H1 (cell line): Measurements from ENCODE around the gene PSD2. TPM values are rescaled to one million over a fixed set of nuclear protein-coding genes. Genes with fewer than 3 reads are reported as not detected.

Experiments used
- CTCF ChIA-PET: fragments of 300-600 bp; sonication (Branson Sonifier 250); formaldehyde crosslinking; loops from one replicate; lab custom pipeline; 2021; ENCODE audit not compliant: partially characterized antibody; lab: Charles Lee
- POLR2A ChIA-PET: fragments of 300-600 bp; sonication (Branson Sonifier 250); formaldehyde crosslinking; loops from one replicate; lab custom pipeline; 2021; ENCODE audit warnings: inconsistent platforms; ENCODE audit not compliant: partially characterized antibody; lab: Charles Lee
- DNase-seq, 2 experiments: peaks; one replicate each; pipeline versions ENCODE4 v3.0.0 to v3.0.0-alpha.2; 2010 to 2022; ENCODE audit warnings: low spot score in 2 of 2, low read depth in 1 of 2, mixed read lengths in 1 of 2
- FAIRE-seq: peaks from 2 replicates; lab custom pipeline; 2011; peaks lifted over from hg19 to GRCh38; lab: Jason Lieb, UNC
- H2AFZ ChIP-seq: 2 replicates; pipeline ENCODE4 v1.8.1; 2012; ENCODE audit warnings: low read length, inconsistent platforms
- H2AK5ac ChIP-seq: 2 replicates; pipeline ENCODE4 v1.6.1; 2013; ENCODE audit warnings: low read depth, low read length
- H2BK120ac ChIP-seq: replicated peaks from 2 replicates; pipeline ENCODE3; 2013; ENCODE audit warnings: low read depth, low read length, inconsistent platforms
- H2BK12ac ChIP-seq: 2 replicates; pipeline ENCODE4 v1.6.1; 2013; ENCODE audit warnings: low read depth, low read length
- H2BK15ac ChIP-seq: 2 replicates; pipeline ENCODE4 v1.6.1; 2013; ENCODE audit warnings: low read length
- H2BK20ac ChIP-seq: 2 replicates; pipeline ENCODE4 v1.6.1; 2013; ENCODE audit warnings: low read length
- H2BK5ac ChIP-seq: 2 replicates; pipeline ENCODE4 v1.6.1; 2013; ENCODE audit warnings: low read depth, low read length
- H3K14ac ChIP-seq: 2 replicates; pipeline ENCODE4 v1.6.1; 2013; ENCODE audit warnings: inconsistent platforms; ENCODE audit not compliant: insufficient read length
- H3K18ac ChIP-seq: 2 replicates; pipeline ENCODE4 v1.6.1; 2013; ENCODE audit warnings: low read length; ENCODE audit errors: extremely low read depth
- H3K23ac ChIP-seq: 2 replicates; pipeline ENCODE4 v1.6.1; 2013; ENCODE audit warnings: inconsistent platforms; ENCODE audit not compliant: insufficient read length
- H3K23me2 ChIP-seq: 2 replicates; pipeline ENCODE4 v1.6.1; 2013; ENCODE audit warnings: low read depth, low read length
- H3K27ac ChIP-seq: 2 replicates; pipeline ENCODE4 v1.6.1; 2011; ENCODE audit warnings: low read depth, low read length, inconsistent platforms
- H3K27me3 ChIP-seq, 4 experiments: replicated peaks in 1 of 4; 1 replicate in 1 of 4; 2 replicates in 3 of 4; pipeline versions ENCODE4 v1.6.1 to v1.8.1; 2011 to 2013; ENCODE audit warnings: low read length in 3 of 4, mild to moderate bottlenecking in 3 of 4, inconsistent platforms in 2 of 4, mixed read lengths in 2 of 4, moderate library complexity in 1 of 4; ENCODE audit not compliant: control insufficient read depth in 3 of 4, insufficient read depth in 3 of 4; ENCODE audit errors: extremely low read depth in 1 of 4
- H3K36me3 ChIP-seq, 4 experiments: 2 replicates each; pipeline versions ENCODE4 v1.6.1 to v1.8.1; 2011 to 2013; ENCODE audit warnings: mild to moderate bottlenecking in 4 of 4, low read length in 3 of 4, moderate library complexity in 2 of 4, control low read depth in 1 of 4, inconsistent platforms in 1 of 4; ENCODE audit not compliant: insufficient read depth in 4 of 4, control insufficient read depth in 2 of 4
- H3K4ac ChIP-seq: replicated peaks from 2 replicates; pipeline ENCODE3; 2013; ENCODE audit warnings: low read length, low read depth, mixed read lengths, inconsistent platforms; ENCODE audit not compliant: insufficient read length
- H3K4me1 ChIP-seq, 4 experiments: replicated peaks in 1 of 4; 1 replicate in 1 of 4; 2 replicates in 3 of 4; pipeline versions ENCODE4 v1.6.1 to v1.8.1; 2011 to 2013; ENCODE audit warnings: low read length in 3 of 4, inconsistent platforms in 2 of 4, mixed read lengths in 1 of 4; ENCODE audit not compliant: insufficient read depth in 4 of 4, control insufficient read depth in 3 of 4
- H3K4me2 ChIP-seq, 2 experiments: 2 replicates each; pipeline versions ENCODE4 v1.6.1 to v1.8.1; 2011 to 2013; ENCODE audit warnings: low read depth in 2 of 2, low read length in 2 of 2, control low read depth in 1 of 2, inconsistent platforms in 1 of 2, mild to moderate bottlenecking in 1 of 2; ENCODE audit not compliant: insufficient read depth in 1 of 2
- H3K4me3 ChIP-seq, 4 experiments: fragments of 200-600, 300-600 bp in 1 of 4; sonication (generic), shearing (Covaris generic), sonication (Bioruptor Twin) in 1 of 4; 2 replicates each; pipeline versions ENCODE4 v1.5.1 to v1.8.1; 2011 to 2016; ENCODE audit warnings: low read length in 4 of 4, low read depth in 3 of 4, control low read depth in 2 of 4, inconsistent platforms in 2 of 4, mild to moderate bottlenecking in 2 of 4, mixed read lengths in 1 of 4, moderate library complexity in 1 of 4; ENCODE audit not compliant: insufficient read depth in 2 of 4; ENCODE audit errors: extremely low read depth in 1 of 4
- H3K56ac ChIP-seq: replicated peaks from 2 replicates; pipeline ENCODE3; 2013; ENCODE audit warnings: low read depth, mild to moderate bottlenecking, mixed read lengths, low read length, inconsistent platforms; ENCODE audit not compliant: insufficient read length
- H3K79me1 ChIP-seq: 2 replicates; pipeline ENCODE4 v1.6.1; 2013; ENCODE audit warnings: low read depth, low read length, control low read depth
- H3K79me2 ChIP-seq, 2 experiments: 2 replicates each; pipeline versions ENCODE4 v1.6.1 to v1.8.1; 2012 to 2013; ENCODE audit warnings: low read length in 2 of 2, mild to moderate bottlenecking in 2 of 2, inconsistent platforms in 1 of 2; ENCODE audit not compliant: insufficient read depth in 2 of 2, control insufficient read depth in 1 of 2
- H3K9ac ChIP-seq, 4 experiments: replicated peaks in 1 of 4; 1 replicate in 1 of 4; 2 replicates in 3 of 4; pipeline versions ENCODE4 v1.6.1 to v1.8.1; 2011 to 2013; ENCODE audit warnings: low read depth in 3 of 4, low read length in 3 of 4, control low read depth in 2 of 4, mild to moderate bottlenecking in 2 of 4, moderate library complexity in 2 of 4, inconsistent platforms in 1 of 4; ENCODE audit errors: extremely low read depth in 1 of 4
- H3K9me3 ChIP-seq, 2 experiments: 2 replicates each; pipeline versions ENCODE4 v1.6.1 to v1.8.1; 2012 to 2013; ENCODE audit warnings: mild to moderate bottlenecking in 2 of 2, moderate library complexity in 2 of 2, control low read depth in 1 of 2, inconsistent platforms in 1 of 2, low read depth in 1 of 2, low read length in 1 of 2, mixed read lengths in 1 of 2; ENCODE audit not compliant: insufficient read depth in 2 of 2
- H4K20me1 ChIP-seq, 2 experiments: replicated peaks in 1 of 2; 2 replicates each; pipeline versions ENCODE3 to v1.8.1; 2011 to 2013; ENCODE audit warnings: inconsistent platforms in 2 of 2, low read length in 2 of 2, mild to moderate bottlenecking in 1 of 2; ENCODE audit not compliant: insufficient read depth in 2 of 2, control insufficient read depth in 1 of 2
- H4K5ac ChIP-seq: 2 replicates; pipeline ENCODE4 v1.6.1; 2013; ENCODE audit warnings: low read length, low read depth, mixed read lengths, inconsistent platforms; ENCODE audit not compliant: insufficient read length
- H4K8ac ChIP-seq: 2 replicates; pipeline ENCODE4 v1.8.0; 2013; ENCODE audit warnings: mild to moderate bottlenecking, moderate library complexity, low read length, inconsistent platforms; ENCODE audit not compliant: insufficient read depth; ENCODE audit errors: extremely low read depth
- H4K91ac ChIP-seq: replicated peaks from 2 replicates; pipeline ENCODE3; 2013; ENCODE audit warnings: low read length, mixed read lengths, inconsistent platforms; ENCODE audit not compliant: insufficient read length
- ASH2L ChIP-seq: fragments of 200-600, 300-600 bp; sonication (generic); IDR thresholded peaks from one replicate; pipeline ENCODE4 v1.7.1; 2017; ENCODE audit warnings: low read length
- CBX5 ChIP-seq: fragments of 300-800, 300-1000 bp; sonication (generic); IDR thresholded peaks from 2 replicates; pipeline ENCODE4 v1.7.1; 2016; ENCODE audit warnings: antibody characterized with exemption, low read length, low read depth
- CBX8 ChIP-seq: fragments of 300-800, 300-1000 bp; sonication (generic); IDR thresholded peaks from 2 replicates; pipeline ENCODE4 v1.7.1; 2016; ENCODE audit warnings: low read depth, low read length, borderline replicate concordance
- EZH2 ChIP-seq: fragments of 200-600 bp; sonication (generic); IDR thresholded peaks from 2 replicates; pipeline ENCODE4 v1.7.1; 2012; ENCODE audit warnings: low read depth, mild to moderate bottlenecking, moderate library complexity, low read length, inconsistent platforms; ENCODE audit not compliant: severe bottlenecking
- FOSL1 ChIP-seq: IDR thresholded peaks from 2 replicates; pipeline ENCODE4 v1.6.1; 2011; ENCODE audit warnings: mild to moderate bottlenecking, low read depth, low read length, moderate library complexity; ENCODE audit not compliant: insufficient read depth
- HDAC6 ChIP-seq: IDR thresholded peaks from one replicate; pipeline ENCODE4 v1.7.1; 2012; ENCODE audit warnings: low read depth, mild to moderate bottlenecking, inconsistent platforms, low read length, moderate library complexity
- KDM5A ChIP-seq: fragments of 200-600 bp; IDR thresholded peaks from 2 replicates; pipeline ENCODE4 v1.7.1; 2012; ENCODE audit warnings: mild to moderate bottlenecking, low read length, inconsistent platforms, mixed read lengths
- POLR2AphosphoS5 ChIP-seq: IDR thresholded peaks from 2 replicates; pipeline ENCODE4 v1.6.1; 2011; ENCODE audit warnings: low read depth, low read length
- RFX5 ChIP-seq: IDR thresholded peaks from 2 replicates; pipeline ENCODE4 v1.6.1; 2011; ENCODE audit warnings: low read depth, low read length, improper control_type of control experiment, borderline replicate concordance
- RXRA ChIP-seq: IDR thresholded peaks from 2 replicates; pipeline ENCODE4 v1.6.1; 2011; ENCODE audit warnings: low read depth, mild to moderate bottlenecking, low read length, moderate library complexity; ENCODE audit not compliant: insufficient read depth
- SAP30 ChIP-seq: fragments of 300-600 bp; sonication (generic); IDR thresholded peaks from 2 replicates; pipeline ENCODE4 v1.7.1; 2012; ENCODE audit warnings: low read length, moderate library complexity, mild to moderate bottlenecking, inconsistent platforms; ENCODE audit not compliant: insufficient read depth, insufficient replicate concordance
- TEAD4 ChIP-seq: IDR thresholded peaks from 2 replicates; pipeline ENCODE4 v1.6.1; 2012; ENCODE audit warnings: low read depth, low read length, inconsistent platforms, mixed read lengths
- WGBS, 2 experiments: shearing (Covaris generic) in 1 of 2; methylation state at CpG; one replicate each; pipeline versions ENCODE4 v1.1.6 to v1.1.7; 2013 to 2015; ENCODE audit warnings: low lambda C conversion rate in 2 of 2, mixed read lengths in 2 of 2, inconsistent platforms in 1 of 2, low coverage in 1 of 2, missing lambda C conversion rate in 1 of 2; ENCODE audit not compliant: insufficient replicate concordance in 2 of 2, insufficient coverage in 1 of 2, insufficient read length in 1 of 2; ENCODE audit errors: extremely low coverage in 1 of 2, missing lambda C conversion rate in 1 of 2; 5-methylcytosine and 5-hydroxymethylcytosine counted together
- polyA plus RNA-seq, 7 experiments: library from polyadenylated mRNA; depleted of rRNA in 3 of 7; stranded (reverse) in 5 of 7; unstranded in 2 of 7; fragments of >200 nt in 5 of 7; fragments of 200-250 nt in 2 of 7; gene quantifications; 1 replicate in 5 of 7; 2 replicates in 1 of 7; 4 replicates in 1 of 7; pipeline versions ENCODE4 v1.2.1 to v1.2.3, GENCODE V29; 2011 to 2013; ENCODE audit warnings: missing spikeins in 2 of 7, mixed read lengths in 2 of 7
- total RNA-seq: library from RNA; stranded (reverse); fragmentation: NEBNext Ultra II Directional; extraction: Animal tissue kit (Norgen Biotek cat#: 25700); gene quantifications from 2 replicates; pipeline ENCODE4 v1.2.1, GENCODE V29; 2021

Gene PSD2
- total and polyA plus RNA-seq, 2 of the 8 experiments (the other 6 are each of a cell fraction or from before 2014, with no cell fraction given), result 0.06 to 0.14 TPM

GRCh38 chr5:139789116-139789844 is 6.3 kb upstream of the PSD2 start:
- Histone ChIP-seq H2BK20ac (peak overlapping the region; percentile 23; the same call in 1 of the 2 replicates), H3K4me3 (no peak overlapping the region), H3K27ac (no peak overlapping the region), H4K91ac (peak overlapping the region; percentile 87), H3K9ac (no peak overlapping the region), H4K20me1 (no peaks in the 10 kb centered on the region), H3K18ac (0 out of 2 replicates have a peak overlapping the region, but pooled peaks have one; percentile 93), H2BK5ac (no peak overlapping the region; the same call in 1 of the 2 replicates), H3K23ac (no peak overlapping the region), H2AK5ac (no peak overlapping the region), H3K4me1 (peaks cover 0 to 5% (median 5%) of the 10 kb centered on the region in 4 experiments; a peak in 5 of 7 replicates), H3K79me1 (no peaks in the 10 kb centered on the region), H4K8ac (no peak overlapping the region; the same call in 1 of the 2 replicates)
- CTCF ChIA-PET, result interaction anchor here (0.9 to 10.1 kb wide), 21 partner anchors 9 to 366 kb away, joined by 3 to 276 read pairs (median 21); partner anchors contain the start of gene PSD2
- no peak for TF ChIP-seq POLR2AphosphoS5
- no peak for TF ChIP-seq ASH2L
- no peak for TF ChIP-seq CBX5
- no peak for TF ChIP-seq TEAD4
- TF ChIP-seq KDM5A, result no peak
- TF ChIP-seq HDAC6, result no peak
- no peak for TF ChIP-seq FOSL1
- TF ChIP-seq CBX8, result no peak
- TF ChIP-seq SAP30, result no peak
- TF ChIP-seq EZH2, result no peak
- no peak for TF ChIP-seq RXRA
- TF ChIP-seq RFX5, result no peak
- TF ChIP-seq, all 59 proteins: peak for 0
- POLR2A ChIA-PET, result no interaction called here
- Histone ChIP-seq H3K56ac (no peak overlapping the region), H2BK12ac (no peak overlapping the region; the same call in 1 of the 2 replicates), H4K5ac (no peak overlapping the region), H3K4me2 (peak overlapping the region in 1 of 2 experiments; percentile 62; a peak in 1 of 4 replicates), H3K36me3 (no peaks in the 10 kb centered on the region), H3K23me2 (peaks cover 3% of the 10 kb centered on the region; the same call in 1 of the 2 replicates), H2AFZ (no peak overlapping the region), H3K79me2 (no peaks in the 10 kb centered on the region), H2BK120ac (no peak overlapping the region), H3K9me3 (no peaks in the 10 kb centered on the region), H2BK15ac (no peak overlapping the region), H3K14ac (no peak overlapping the region), H3K27me3 (peaks cover 11 to 37% (median 29%) of the 10 kb centered on the region in 4 experiments), H3K4ac (peak overlapping the region; percentile 83)
- DNase-seq (no peak), FAIRE-seq (no peak)
- WGBS, 2 experiments, result 87 to 100% methylated on average over 1 to 12 of the region's 12 CpGs
